ENCODE measurements around the gene OGFR.

OGFR gene

GRCh38 chr20:62823688-62824475 is 19.2 kb downstream of the OGFR start:
- TF ChIP-seq CTCF (IDR thresholded peaks at IDR 0.05; ENCODE audit: control insufficient read depth, extremely low read depth, insufficient read depth): no peak
- no peak for DNase-seq (ENCODE audit: low read depth)
- H3K4me3 ChIP-seq (ENCODE audit: low read depth, low read length): no peak overlapping the region

GRCh38 chr20:62824476-62825332 is 20.1 kb downstream of the OGFR start:
- H3K4me3 ChIP-seq (ENCODE audit: low read depth, low read length): peak overlapping the region; percentile 30; the same call in 1 of the 2 replicates
- no peak for TF ChIP-seq CTCF (IDR thresholded peaks at IDR 0.05; ENCODE audit: control insufficient read depth, extremely low read depth, insufficient read depth)
- DNase-seq (ENCODE audit: low read depth): no peak

- H3K4me3 ChIP-seq (ENCODE audit: low read depth, low read length): no peak overlapping the region
- no peak for TF ChIP-seq CTCF (IDR thresholded peaks at IDR 0.05; ENCODE audit: control insufficient read depth, extremely low read depth, insufficient read depth)
- no peak for DNase-seq (ENCODE audit: low read depth)
These were observed 20.8 kb downstream of the OGFR start for GRCh38 chr20:62825333-62825985.

- no peak for DNase-seq (ENCODE audit: low read depth)
- no peak for TF ChIP-seq CTCF (IDR thresholded peaks at IDR 0.05; ENCODE audit: control insufficient read depth, extremely low read depth, insufficient read depth)
- H3K4me3 ChIP-seq (ENCODE audit: low read depth, low read length): no peak overlapping the region
These were observed 21.5 kb downstream of the OGFR start for GRCh38 chr20:62825986-62826645.

GRCh38 chr20:62826646-62827310 is 22.1 kb downstream of the OGFR start:
- H3K4me3 ChIP-seq (ENCODE audit: low read depth, low read length): no peak overlapping the region
- TF ChIP-seq CTCF (IDR thresholded peaks at IDR 0.05; ENCODE audit: control insufficient read depth, extremely low read depth, insufficient read depth): no peak
- DNase-seq (ENCODE audit: low read depth): no peak

All from LNCaP clone FGC (cell line).